HepG2 (cell line): ENCODE results near the gene RPL18. TPM values are rescaled to one million over a fixed set of nuclear protein-coding genes. Genes with fewer than 3 reads are reported as not detected.

ENCODE experiments used
- CAMTA2 ChIP-seq: sonication (generic); formaldehyde crosslinking; IDR thresholded peaks from 2 replicates; pipeline ENCODE4 v1.4.0; 2020; ENCODE audit warnings: mild to moderate bottlenecking, missing genetic modification reagents, borderline replicate concordance
- CREB1 ChIP-seq, 2 experiments: fragments of 450-650 bp in 1 of 2; IDR thresholded peaks; 2 replicates each; pipeline ENCODE4 v1.6.1; 2016 to 2017; ENCODE audit warnings: control low read depth in 1 of 2, mild to moderate bottlenecking in 1 of 2, missing compliant biosample characterization in 1 of 2, missing genetic modification characterization in 1 of 2
- GABPA ChIP-seq, 2 experiments: IDR thresholded peaks; 2 replicates each; pipeline ENCODE4 v1.6.1; 2011 to 2016; ENCODE audit warnings: low read depth in 2 of 2, low read length in 1 of 2, missing biosample characterization in 1 of 2, missing genetic modification characterization in 1 of 2
- HNRNPK ChIP-seq: fragments of 200-400 bp; formaldehyde crosslinking; IDR thresholded peaks from 2 replicates; pipeline ENCODE4 v1.6.1; 2018; ENCODE audit warnings: low read length, low read depth, moderate library complexity, mild to moderate bottlenecking; ENCODE audit not compliant: poor library complexity, severe bottlenecking
- HOXA3 ChIP-seq: sonication (generic); formaldehyde crosslinking; IDR thresholded peaks from 2 replicates; pipeline ENCODE4 v1.5.0; 2020; ENCODE audit warnings: missing genetic modification reagents
- IKZF4 ChIP-seq: sonication (generic); formaldehyde crosslinking; IDR thresholded peaks from 2 replicates; pipeline ENCODE4 v1.5.1; 2020; ENCODE audit warnings: borderline replicate concordance, mild to moderate bottlenecking, low read depth, missing genetic modification reagents; ENCODE audit errors: not compliant biosample characterization
- KAT8 ChIP-seq: IDR thresholded peaks from 2 replicates; pipeline ENCODE4 v1.6.1; 2016; ENCODE audit warnings: missing genetic modification reagents, missing compliant biosample characterization
- KLF6 ChIP-seq: IDR thresholded peaks from 2 replicates; pipeline ENCODE4 v1.8.0; 2016; ENCODE audit warnings: missing biosample characterization, missing genetic modification reagents
- KLF9 ChIP-seq: IDR thresholded peaks from 2 replicates; pipeline ENCODE4 v1.6.1; 2016; ENCODE audit warnings: low read depth
- MED13 ChIP-seq: sonication (generic); formaldehyde crosslinking; IDR thresholded peaks from 2 replicates; pipeline ENCODE4 v1.5.0; 2020; ENCODE audit warnings: missing genetic modification reagents
- NRL ChIP-seq: sonication (generic); formaldehyde crosslinking; IDR thresholded peaks from 2 replicates; pipeline ENCODE4 v1.5.0; 2020; ENCODE audit warnings: missing genetic modification reagents, mild to moderate bottlenecking, moderate library complexity, borderline replicate concordance
- PAWR ChIP-seq: sonication (generic); formaldehyde crosslinking; IDR thresholded peaks from 2 replicates; pipeline ENCODE4 v1.4.0; 2020; ENCODE audit warnings: missing genetic modification reagents, mild to moderate bottlenecking, borderline replicate concordance
- PAX8 ChIP-seq: sonication (generic); formaldehyde crosslinking; IDR thresholded peaks from 2 replicates; pipeline ENCODE4 v1.8.0; 2022; ENCODE audit warnings: mild to moderate bottlenecking, missing genetic modification reagents, borderline replicate concordance
- SATB2 ChIP-seq: sonication (generic); formaldehyde crosslinking; IDR thresholded peaks from 2 replicates; pipeline ENCODE4 v1.5.0; 2020; ENCODE audit warnings: missing genetic modification reagents
- SUZ12 ChIP-seq: fragments of 150-350 bp; IDR thresholded peaks from 2 replicates; pipeline ENCODE4 v1.6.1; 2014; ENCODE audit warnings: low read depth, low read length
- TAF15 ChIP-seq: fragments of 200-400 bp; formaldehyde crosslinking; IDR thresholded peaks from one replicate; pipeline ENCODE4 v1.6.1; 2018; ENCODE audit warnings: mild to moderate bottlenecking, low read depth, low read length; ENCODE audit not compliant: poor library complexity, severe bottlenecking
- TFE3 ChIP-seq: IDR thresholded peaks from 2 replicates; pipeline ENCODE4 v1.6.1; 2016
- YY1 ChIP-seq: IDR thresholded peaks from 2 replicates; pipeline ENCODE4 v1.6.1; 2011; ENCODE audit warnings: low read length, low read depth, moderate library complexity, mild to moderate bottlenecking; ENCODE audit not compliant: insufficient read depth, insufficient replicate concordance
- ZFP36L1 ChIP-seq: sonication (generic); formaldehyde crosslinking; IDR thresholded peaks from 2 replicates; pipeline ENCODE4 v1.8.0; 2022; ENCODE audit warnings: mild to moderate bottlenecking, missing genetic modification reagents, moderate library complexity
- ZKSCAN5 ChIP-seq: sonication (generic); formaldehyde crosslinking; IDR thresholded peaks from 2 replicates; pipeline ENCODE4 v1.5.1; 2020; ENCODE audit warnings: mild to moderate bottlenecking, missing genetic modification reagents
- ZMYM3 ChIP-seq: sonication (generic); formaldehyde crosslinking; IDR thresholded peaks from 2 replicates; pipeline ENCODE4 v1.5.1; 2020; ENCODE audit warnings: mild to moderate bottlenecking, missing genetic modification reagents
- ZNF17 ChIP-seq: sonication (generic); formaldehyde crosslinking; IDR thresholded peaks from 2 replicates; pipeline ENCODE4 v1.5.0; 2020; ENCODE audit warnings: mild to moderate bottlenecking, missing genetic modification reagents
- ZNF20 ChIP-seq: sonication (generic); formaldehyde crosslinking; IDR thresholded peaks from 2 replicates; pipeline ENCODE4 v1.4.0; 2020; ENCODE audit warnings: mild to moderate bottlenecking, moderate library complexity, missing genetic modification reagents
- ZNF329 ChIP-seq: sonication (generic); formaldehyde crosslinking; IDR thresholded peaks from 2 replicates; pipeline ENCODE4 v1.9.0; 2021; ENCODE audit warnings: low read depth, mild to moderate bottlenecking, missing genetic modification reagents
- ZNF33B ChIP-seq: sonication (generic); formaldehyde crosslinking; IDR thresholded peaks from 2 replicates; pipeline ENCODE4 v1.5.1; 2020; ENCODE audit warnings: mild to moderate bottlenecking, missing genetic modification reagents
- ZNF367 ChIP-seq: sonication (generic); formaldehyde crosslinking; IDR thresholded peaks from 2 replicates; pipeline ENCODE4 v1.4.0; 2020; ENCODE audit warnings: missing genetic modification reagents, borderline replicate concordance
- ZNF414 ChIP-seq: sonication (generic); formaldehyde crosslinking; IDR thresholded peaks from 2 replicates; pipeline ENCODE4 v1.5.0; 2020; ENCODE audit warnings: missing genetic modification reagents
- ZNF546 ChIP-seq: sonication (generic); formaldehyde crosslinking; conservative IDR thresholded peaks from 2 replicates; pipeline ENCODE4 v1.8.1; 2023; ENCODE audit warnings: mild to moderate bottlenecking, missing genetic modification reagents
- ZNF563 ChIP-seq: sonication (generic); formaldehyde crosslinking; IDR thresholded peaks from 2 replicates; pipeline ENCODE4 v1.8.0; 2022; ENCODE audit warnings: mild to moderate bottlenecking, moderate library complexity, missing genetic modification reagents
- ZNF678 ChIP-seq: sonication (generic); formaldehyde crosslinking; IDR thresholded peaks from 2 replicates; pipeline ENCODE4 v1.4.0; 2020; ENCODE audit warnings: mild to moderate bottlenecking, missing genetic modification reagents
- polyA plus RNA-seq, 8 experiments: library from polyadenylated mRNA; depleted of rRNA in 3 of 8; stranded (reverse) in 7 of 8; unstranded in 1 of 8; fragments of >200 nt; fragmentation: Illumina TruSeq in 4 of 8; extraction: Trizol in 4 of 8; gene quantifications; 2 replicates each; pipeline versions ENCODE4 v1.2.1 to v1.2.3, GENCODE V29; 2011 to 2016; ENCODE audit warnings: low read depth in 4 of 8, missing spikeins in 1 of 8, mixed read lengths in 1 of 8; ENCODE audit not compliant: insufficient read depth in 1 of 8
- total RNA-seq, 5 experiments: library from RNA; depleted of rRNA; stranded (reverse); fragments of >200 nt; fragmentation: Illumina TruSeq; extraction: Trizol; gene quantifications; 2 replicates each; pipeline ENCODE4 v1.2.3, GENCODE V29; 2016; ENCODE audit warnings: low read depth in 1 of 5

The RPL18 gene
- total and polyA plus RNA-seq, 2 of the 13 experiments (the other 11 are each of a cell fraction or from before 2014, with no cell fraction given): 1,485 to 1,639 TPM

GRCh38 chr19:48637449-48637947 lies 18.5 kb upstream of the RPL18 start (continued):
- TF ChIP-seq TFE3 (CRISPR knock-in tag) (peak; percentile 63; the same call in 1 of the 2 replicates), ZNF563 (CRISPR knock-in tag) (peak; percentile 94), ZNF20 (CRISPR knock-in tag) (0 out of 2 replicates have a peak, but pooled peaks have one; percentile 84), CAMTA2 (CRISPR knock-in tag) (no peak), HOXA3 (no peak; the same call in 1 of the 2 replicates), ZNF33B (no peak), ZNF414 (no peak), IKZF4 (CRISPR knock-in tag) (no peak), PAWR (CRISPR knock-in tag) (0 out of 2 replicates have a peak, but pooled peaks have one; percentile 28), TAF15 (peak; percentile 58), YY1 (peak; percentile 48), KLF6 (CRISPR knock-in tag) (0 out of 2 replicates have a peak, but pooled peaks have one; percentile 31), CREB1 (IDR thresholded peaks at IDR 0.05) (peak; percentile 70), CREB1 (CRISPR knock-in tag; IDR thresholded peaks at IDR 0.05) (peak; percentile 77), HNRNPK (no peak), ZNF329 (no peak), ZKSCAN5 (CRISPR knock-in tag) (0 out of 2 replicates have a peak, but pooled peaks have one; percentile 11), NRL (no peak; the same call in 1 of the 2 replicates), ZFP36L1 (CRISPR knock-in tag) (peak; percentile 92; the same call in 1 of the 2 replicates), SUZ12 (no peak), ZNF367 (CRISPR knock-in tag) (no peak), KLF9 (0 out of 2 replicates have a peak, but pooled peaks have one; percentile 68), PAX8 (CRISPR knock-in tag) (no peak), ZMYM3 (no peak; the same call in 1 of the 2 replicates), SATB2 (no peak), ZNF678 (CRISPR knock-in tag) (peak; percentile 57; the same call in 1 of the 2 replicates), GABPA (IDR thresholded peaks at IDR 0.05; ENCODE audit: low read depth, low read length) (no peak; the same call in 1 of the 2 replicates), GABPA (CRISPR knock-in tag; IDR thresholded peaks at IDR 0.05; ENCODE audit: low read depth) (peak; percentile 57; the same call in 1 of the 2 replicates), ZNF546 (peak; percentile 79; the same call in 1 of the 2 replicates), MED13 (CRISPR knock-in tag) (no peak), KAT8 (CRISPR knock-in tag) (no peak; the same call in 1 of the 2 replicates), ZNF17 (CRISPR knock-in tag) (no peak)
